GM23248 (cell line): ENCODE data around the gene CPA1.

ENCODE experiments used
- EZH2 ChIP-seq: fragments of 200-600 bp; sonication (generic); IDR thresholded peaks from 2 replicates; pipeline ENCODE4 v1.6.1; 2018; ENCODE audit warnings: antibody characterized with exemption, mild to moderate bottlenecking; ENCODE audit not compliant: insufficient read depth, poor library complexity, severe bottlenecking
- EZH2phosphoT487 ChIP-seq: fragments of 200-600 bp; sonication (generic); IDR thresholded peaks from 2 replicates; pipeline ENCODE4 v1.6.1; 2018; ENCODE audit warnings: antibody characterized with exemption, moderate library complexity, mild to moderate bottlenecking, low read depth; ENCODE audit not compliant: insufficient read depth

DNA sequence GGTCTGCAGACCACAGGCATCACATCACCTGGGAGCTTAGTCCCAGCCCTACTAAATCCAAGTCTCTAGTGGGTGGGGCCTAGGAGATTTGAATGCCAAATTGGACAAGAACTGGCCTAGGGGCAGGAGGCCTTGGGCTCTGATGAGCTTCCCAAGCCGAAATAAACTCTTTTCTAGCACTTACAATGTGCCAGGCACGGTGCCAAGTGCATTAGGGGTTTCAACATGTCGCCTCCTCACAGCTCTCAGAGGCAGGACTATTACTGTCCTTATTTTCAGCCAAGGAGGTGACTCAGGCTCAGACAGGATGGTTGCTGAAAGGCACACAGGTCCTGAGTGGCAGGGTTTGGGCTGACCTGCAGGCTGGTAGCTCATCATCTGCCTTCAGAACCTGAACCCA lies 9.2 kb upstream of the CPA1 start:
- no peak for TF ChIP-seq EZH2
- no peak for TF ChIP-seq EZH2phosphoT487
